Trophoblast cell (in vitro differentiated cells and primary cell): ENCODE measurements around the gene NAXE.

ENCODE experiments used
- DNase-seq, 2 donors: peaks; one replicate each; pipeline ENCODE4 v3.0.0-alpha.2; 2016
- H2AFZ ChIP-seq: 2 replicates; pipeline ENCODE4 v1.6.1; 2013; ENCODE audit warnings: low read length, moderate library complexity, mild to moderate bottlenecking; ENCODE audit not compliant: insufficient read depth, poor library complexity
- H2AK5ac ChIP-seq: 2 replicates; pipeline ENCODE4 v1.6.1; 2013; ENCODE audit warnings: mild to moderate bottlenecking, low read length
- H2BK120ac ChIP-seq: 2 replicates; pipeline ENCODE4 v1.6.1; 2013; ENCODE audit warnings: low read length, mild to moderate bottlenecking, moderate library complexity; ENCODE audit not compliant: insufficient read depth, poor library complexity
- H2BK12ac ChIP-seq: 2 replicates; pipeline ENCODE4 v1.6.1; 2013; ENCODE audit warnings: mild to moderate bottlenecking, low read length, moderate library complexity
- H2BK5ac ChIP-seq: 2 replicates; pipeline ENCODE4 v1.6.1; 2013; ENCODE audit warnings: low read length, low read depth, moderate library complexity, mild to moderate bottlenecking; ENCODE audit not compliant: poor library complexity
- H3K14ac ChIP-seq: 2 replicates; pipeline ENCODE4 v1.6.1; 2013; ENCODE audit warnings: mild to moderate bottlenecking, low read length
- H3K18ac ChIP-seq: 2 replicates; pipeline ENCODE4 v1.6.1; 2013; ENCODE audit warnings: mild to moderate bottlenecking, low read length
- H3K23ac ChIP-seq: 2 replicates; pipeline ENCODE4 v1.6.1; 2013; ENCODE audit warnings: low read length
- H3K27ac ChIP-seq: 2 replicates; pipeline ENCODE4 v1.5.1; 2013; ENCODE audit warnings: low read depth, mild to moderate bottlenecking, inconsistent platforms, low read length, moderate library complexity
- H3K27me3 ChIP-seq: 2 replicates; pipeline ENCODE4 v1.6.1; 2013; ENCODE audit warnings: inconsistent platforms, mild to moderate bottlenecking, low read length, moderate library complexity; ENCODE audit not compliant: insufficient read depth
- H3K36me3 ChIP-seq, 2 experiments: 1 replicate in 1 of 2; 2 replicates in 1 of 2; pipeline ENCODE4 v1.6.1; 2013; ENCODE audit warnings: low read length in 2 of 2, mild to moderate bottlenecking in 2 of 2, moderate library complexity in 1 of 2; ENCODE audit not compliant: insufficient read depth in 2 of 2, control insufficient read depth in 1 of 2
- H3K4ac ChIP-seq: 2 replicates; pipeline ENCODE4 v1.6.1; 2013; ENCODE audit warnings: low read depth, mild to moderate bottlenecking, low read length, moderate library complexity
- H3K4me1 ChIP-seq, 2 experiments: 1 replicate in 1 of 2; 2 replicates in 1 of 2; pipeline ENCODE4 v1.6.1; 2013; ENCODE audit warnings: low read length in 2 of 2, mild to moderate bottlenecking in 2 of 2, moderate library complexity in 1 of 2; ENCODE audit not compliant: insufficient read depth in 2 of 2, control insufficient read depth in 1 of 2
- H3K4me2 ChIP-seq: 2 replicates; pipeline ENCODE4 v1.6.1; 2013; ENCODE audit warnings: inconsistent platforms, mild to moderate bottlenecking, low read length, moderate library complexity
- H3K4me3 ChIP-seq: 2 replicates; pipeline ENCODE4 v1.5.1; 2013; ENCODE audit warnings: mild to moderate bottlenecking, low read depth, low read length, inconsistent platforms
- H3K79me1 ChIP-seq: one replicate; pipeline ENCODE4 v1.6.1; 2013; ENCODE audit warnings: low read length
- H3K79me2 ChIP-seq: 2 replicates; pipeline ENCODE4 v1.6.1; 2013; ENCODE audit warnings: low read length, mild to moderate bottlenecking; ENCODE audit not compliant: control insufficient read depth, insufficient read depth, poor library complexity
- H3K9ac ChIP-seq: 2 replicates; pipeline ENCODE4 v1.6.1; 2013; ENCODE audit warnings: mild to moderate bottlenecking, low read length
- H3K9me3 ChIP-seq: 2 replicates; pipeline ENCODE4 v1.6.1; 2013; ENCODE audit warnings: low read depth, mild to moderate bottlenecking, control low read depth, inconsistent platforms, low read length; ENCODE audit not compliant: insufficient read depth
- H4K12ac ChIP-seq: 2 replicates; pipeline ENCODE4 v1.6.1; 2013; ENCODE audit warnings: low read depth, mild to moderate bottlenecking, low read length, moderate library complexity
- H4K8ac ChIP-seq: 2 replicates; pipeline ENCODE4 v1.6.1; 2013; ENCODE audit warnings: low read depth, mild to moderate bottlenecking, low read length, moderate library complexity
- H4K91ac ChIP-seq: one replicate; pipeline ENCODE4 v1.6.1; 2013; ENCODE audit warnings: low read depth, mild to moderate bottlenecking, low read length, moderate library complexity
- WGBS: extraction: QIAGEN DNeasy Blood & Tissue Kit; methylation state at CpG from one replicate; pipeline ENCODE4 v1.1.7; 2013; ENCODE audit warnings: missing lambda C conversion rate; ENCODE audit not compliant: insufficient read length, insufficient coverage; ENCODE audit errors: extremely low coverage; 5-methylcytosine and 5-hydroxymethylcytosine counted together

Gene NAXE

GRCh38 chr1:156547434-156547833 lies 44.1 kb upstream of the NAXE start:
- no peak overlapping the region for H3K4ac ChIP-seq
- no peak for DNase-seq
- H4K8ac ChIP-seq, result no peak overlapping the region
- no peak overlapping the region for H2BK12ac ChIP-seq
- no peak overlapping the region for H3K23ac ChIP-seq
- H3K4me2 ChIP-seq, result no peak overlapping the region
- H3K14ac ChIP-seq, result no peak overlapping the region
- no peaks in the 10 kb centered on the region for H3K79me2 ChIP-seq
- H3K27ac ChIP-seq, result no peak overlapping the region
- no peak overlapping the region for H3K18ac ChIP-seq
- H3K4me1 ChIP-seq, result peaks cover 23 to 28% of the 10 kb centered on the region in 2 experiments
- H4K91ac ChIP-seq, result no peak overlapping the region
- no peak overlapping the region for H2AFZ ChIP-seq
- H4K12ac ChIP-seq, result no peak overlapping the region
- no peak overlapping the region for H2BK5ac ChIP-seq
- no peaks in the 10 kb centered on the region for H3K27me3 ChIP-seq
- no peak overlapping the region for H3K9ac ChIP-seq
- H3K9me3 ChIP-seq, result no peaks in the 10 kb centered on the region
- no CpG with 5 or more reads among the region's 4 CpGs for WGBS
- peaks cover 28 to 48% of the 10 kb centered on the region in 2 experiments for H3K36me3 ChIP-seq
- peaks cover 6% of the 10 kb centered on the region for H3K79me1 ChIP-seq
- H2BK120ac ChIP-seq, result no peak overlapping the region
- no peak overlapping the region for H3K4me3 ChIP-seq
- H2AK5ac ChIP-seq, result no peak overlapping the region

- whole genome bisulfite sequencing, result no CpG with 5 or more reads among the region's 9 CpGs
- Histone ChIP-seq H3K9ac (no peak overlapping the region), H2BK5ac (no peak overlapping the region), H3K14ac (no peak overlapping the region), H3K4ac (no peak overlapping the region), H3K9me3 (no peaks in the 10 kb centered on the region), H3K27me3 (no peaks in the 10 kb centered on the region), H2BK120ac (no peak overlapping the region), H4K91ac (no peak overlapping the region), H3K4me1 (peaks cover 23 to 25% of the 10 kb centered on the region in 2 experiments), H4K8ac (no peak overlapping the region), H2AK5ac (no peak overlapping the region), H3K4me2 (no peak overlapping the region), H4K12ac (no peak overlapping the region), H2AFZ (no peak overlapping the region), H2BK12ac (no peak overlapping the region), H3K4me3 (no peak overlapping the region), H3K36me3 (peaks cover 28 to 48% of the 10 kb centered on the region in 2 experiments), H3K18ac (no peak overlapping the region), H3K23ac (no peak overlapping the region), H3K79me1 (peaks cover 3% of the 10 kb centered on the region), H3K79me2 (no peaks in the 10 kb centered on the region), H3K27ac (no peak overlapping the region)
- DNase-seq, result no peak
Measured at GRCh38 chr1:156547982-156548381, 43.6 kb upstream of the NAXE start.

- Histone ChIP-seq H2BK12ac (no peak overlapping the region), H4K12ac (no peak overlapping the region), H3K79me1 (no peaks in the 10 kb centered on the region), H3K4me2 (no peak overlapping the region), H3K9me3 (no peaks in the 10 kb centered on the region), H3K4ac (no peak overlapping the region), H3K14ac (no peak overlapping the region), H3K23ac (no peak overlapping the region), H3K18ac (no peak overlapping the region), H3K36me3 (peaks cover 28 to 50% of the 10 kb centered on the region in 2 experiments), H3K79me2 (no peaks in the 10 kb centered on the region), H2BK120ac (no peak overlapping the region), H3K4me1 (peaks cover 9 to 11% of the 10 kb centered on the region in 2 experiments), H4K91ac (no peak overlapping the region), H3K27ac (no peak overlapping the region), H3K27me3 (no peaks in the 10 kb centered on the region), H4K8ac (no peak overlapping the region), H3K4me3 (no peak overlapping the region), H2BK5ac (no peak overlapping the region), H2AFZ (no peak overlapping the region), H3K9ac (no peak overlapping the region), H2AK5ac (no peak overlapping the region)
- DNase-seq, result peak; percentile 70 to 83
- WGBS, result no CpG with 5 or more reads among the region's 2 CpGs
Measured at GRCh38 chr1:156549390-156549789, 42.2 kb upstream of the NAXE start.

GRCh38 chr1:156549831-156550230 lies 41.7 kb upstream of the NAXE start:
- H3K36me3 ChIP-seq, result peaks cover 32 to 52% of the 10 kb centered on the region in 2 experiments

More at GRCh38 chr1:156549831-156550230, 41.7 kb upstream of the NAXE start:
- Histone ChIP-seq H2AK5ac (no peak overlapping the region), H4K12ac (no peak overlapping the region), H4K8ac (no peak overlapping the region), H4K91ac (no peak overlapping the region), H3K9ac (no peak overlapping the region), H3K79me2 (no peaks in the 10 kb centered on the region), H2AFZ (no peak overlapping the region), H2BK5ac (no peak overlapping the region), H3K9me3 (no peaks in the 10 kb centered on the region), H3K4ac (no peak overlapping the region), H2BK12ac (no peak overlapping the region), H3K18ac (no peak overlapping the region), H3K14ac (no peak overlapping the region), H2BK120ac (no peak overlapping the region), H3K4me2 (no peak overlapping the region), H3K79me1 (no peaks in the 10 kb centered on the region), H3K4me1 (peaks cover 7 to 8% of the 10 kb centered on the region in 2 experiments), H3K4me3 (no peak overlapping the region), H3K27ac (no peak overlapping the region), H3K23ac (no peak overlapping the region), H3K27me3 (no peaks in the 10 kb centered on the region)
- no CpG with 5 or more reads among the region's 1 CpG for WGBS
- peak; percentile 90 to 91 for DNase-seq
